Panc1 (cell line): ENCODE data around the gene TP73. TPM values are rescaled to one million over a fixed set of nuclear protein-coding genes. Genes with fewer than 3 reads are reported as not detected.
"Not testable (repeated sequence)": the region's sequence is repeated elsewhere in the genome, so short reads cannot be mapped to it uniquely, and the experiment has no call there.

Source experiments
- ATAC-seq: fragments of 200-7000 bp; cut with Tn5 transposase; 2 replicates; pipeline ENCODE4 v1.9.1; 2020; ENCODE audit warnings: mild to moderate bottlenecking, moderate library complexity
- BruUV-seq: library from RNA; stranded (reverse); fragments of 400-500 nt; replicated peaks from 2 replicates; lab custom pipeline; 2021; lab: Mats Ljungman, UMichigan
- CTCF ChIA-PET: fragments of 300-600 bp; sonication (Branson Sonifier 250); formaldehyde crosslinking; loops from one replicate; lab custom pipeline; 2022; ENCODE audit warnings: antibody characterized with exemption; lab: Charles Lee
- POLR2A ChIA-PET: fragments of 300-600 bp; sonication (Branson Sonifier 250); formaldehyde crosslinking; loops from one replicate; lab custom pipeline; 2022; ENCODE audit warnings: antibody characterized with exemption; lab: Charles Lee
- DNase-seq: peaks from one replicate; pipeline ENCODE4 v3.0.0-alpha.2; 2010; ENCODE audit warnings: low read depth, low spot score
- H3K27ac ChIP-seq: 2 replicates; pipeline ENCODE4 v1.5.1; 2011; ENCODE audit warnings: mild to moderate bottlenecking, low read length, inconsistent platforms
- H3K27me3 ChIP-seq: fragments of 200-500 bp; sonication (Bioruptor generic); 2 replicates; pipeline ENCODE4 v1.6.0; 2014; ENCODE audit warnings: low read length, inconsistent platforms; ENCODE audit not compliant: control insufficient read depth, insufficient read depth
- H3K36me3 ChIP-seq: fragments of 200-500 bp; sonication (Bioruptor generic); 2 replicates; pipeline ENCODE4 v1.5.1; 2014; ENCODE audit warnings: inconsistent platforms, mild to moderate bottlenecking, low read length, moderate library complexity; ENCODE audit not compliant: control insufficient read depth, insufficient read depth
- H3K4me1 ChIP-seq: 2 replicates; pipeline ENCODE4 v1.5.1; 2011; ENCODE audit warnings: inconsistent platforms, mild to moderate bottlenecking, low read length, moderate library complexity; ENCODE audit not compliant: control insufficient read depth, insufficient read depth
- H3K4me3 ChIP-seq, 2 experiments: 2 replicates each; pipeline ENCODE4 v1.5.1; 2011 to 2012; ENCODE audit warnings: low read depth in 2 of 2, low read length in 2 of 2, mild to moderate bottlenecking in 2 of 2, inconsistent platforms in 1 of 2, moderate library complexity in 1 of 2
- H3K9me3 ChIP-seq: fragments of 200-500 bp; sonication (Bioruptor generic); 2 replicates; pipeline ENCODE4 v1.5.1; 2014; ENCODE audit warnings: low read depth, mild to moderate bottlenecking, inconsistent platforms, low read length, moderate library complexity; ENCODE audit not compliant: control insufficient read depth, insufficient read depth
- CTCF ChIP-seq: fragments of 450-650 bp; IDR thresholded peaks from 2 replicates; pipeline ENCODE4 v1.5.1; 2017; ENCODE audit warnings: mild to moderate bottlenecking
- POLR2AphosphoS5 ChIP-seq: IDR thresholded peaks from 2 replicates; pipeline ENCODE4 v1.6.1; 2012; ENCODE audit warnings: mild to moderate bottlenecking, low read depth, low read length, moderate library complexity
- REST ChIP-seq, 2 experiments: IDR thresholded peaks; 2 replicates each; pipeline ENCODE4 v1.6.1; 2011 to 2012; ENCODE audit warnings: low read depth in 2 of 2, control low read depth in 1 of 2, low read length in 1 of 2, mild to moderate bottlenecking in 1 of 2, moderate library complexity in 1 of 2; ENCODE audit not compliant: insufficient read depth in 1 of 2
- SIN3A ChIP-seq: IDR thresholded peaks from 2 replicates; pipeline ENCODE4 v1.6.1; 2012; ENCODE audit warnings: low read depth, mild to moderate bottlenecking, low read length, moderate library complexity, borderline replicate concordance; ENCODE audit not compliant: insufficient read depth
- TCF7L2 ChIP-seq: IDR thresholded peaks from 2 replicates; pipeline ENCODE4 v1.6.1; 2011; ENCODE audit warnings: mild to moderate bottlenecking, low read depth, low read length, inconsistent platforms
- in situ Hi-C: cut with HindIII; loops from 2 replicates; pipeline ENCODE4 v1.10.0; 2016; ENCODE audit warnings: low sequenced_read_pairs, low pct_unique_long_range_greater_than_20kb
- intact Hi-C: fragments of 100-400 bp; cut with micrococcal nuclease; formaldehyde crosslinking; loops from one replicate; pipeline ENCODE4 v1.10.0; 2022; ENCODE audit not compliant: unreplicated experiment
- total RNA-seq: library from RNA; stranded (reverse); gene quantifications from one replicate; pipeline ENCODE4 v1.2.1, GENCODE V29; 2021; ENCODE audit not compliant: unreplicated experiment

The TP73 gene
- total RNA-seq, 1 experiment from 2014 or later: 4.7 TPM

GRCh38 chr1:3722846-3723245 lies 70.5 kb downstream of the TP73 start:
- ATAC-seq: no peak
- Histone ChIP-seq H3K27ac (no peak overlapping the region), H3K4me1 (peaks cover 6% of the 10 kb centered on the region), H3K27me3 (no peaks in the 10 kb centered on the region), H3K9me3 (no peaks in the 10 kb centered on the region), H3K36me3 (no peaks in the 10 kb centered on the region), H3K4me3 (no peak overlapping the region)
- CTCF ChIA-PET: interaction anchor here (0.7 kb wide), 2 partner anchors 20 to 624 kb away, joined by 4 to 6 read pairs; no protein-coding TSS in a partner anchor
- TF ChIP-seq CTCF (no peak), REST (IDR thresholded peaks at IDR 0.05; ENCODE audit: insufficient read depth in 1 of 2, low read depth in 2 of 2, low read length in 1 of 2) (no peak), SIN3A (no peak), TCF7L2 (no peak), POLR2AphosphoS5 (no peak)
- BruUV-seq: no TSS peak
- intact Hi-C loops: loop anchor here (10.0 kb wide), 2 partner anchors 68 to 98 kb away; partner anchors contain the start of genes TP73, TPRG1L and WRAP73
- POLR2A ChIA-PET: no interaction called here
- DNase-seq: no peak
- in situ Hi-C loops: no loop called here

GRCh38 chr1:3724416-3725030 lies 72.2 kb downstream of the TP73 start:
- H3K36me3 ChIP-seq, BruUV-seq, in situ Hi-C loops, H3K9me3 ChIP-seq, H3K27me3 ChIP-seq, POLR2A ChIA-PET, H3K27ac ChIP-seq, H3K4me3 ChIP-seq, H3K4me1 ChIP-seq: not testable (repeated sequence)
- DNase-seq (peak; percentile 52), ATAC-seq (peak; percentile 56)
- CTCF ChIA-PET: interaction anchor here (0.6 to 1.5 kb wide), 11 partner anchors 9 to 136 kb away, joined by 3 to 13 read pairs (median 5); no protein-coding TSS in a partner anchor
- peak; percentile 98 for TF ChIP-seq CTCF
- intact Hi-C loops: loop anchor here (1.0 to 10.0 kb wide), 3 partner anchors 29 to 100 kb away; partner anchors contain the start of genes TP73, TPRG1L and WRAP73
